Sciatic nerve (tissue), 2 donors: ENCODE data around the gene OR4D11. TPM values are rescaled to one million over a fixed set of nuclear protein-coding genes. Genes with fewer than 3 reads are reported as not detected.
"Not testable (repeated sequence)": the region's sequence is repeated elsewhere in the genome, so short reads cannot be mapped to it uniquely, and the experiment has no call there.

Experiments
- ATAC-seq: fragments of 200-7000 bp; cut with Tn5 transposase; one replicate; pipeline ENCODE4 v1.9.1; 2020; ENCODE audit warnings: mild to moderate bottlenecking, moderate library complexity
- DNase-seq: peaks from one replicate; pipeline ENCODE4 v3.0.0-alpha.2; 2020; ENCODE audit warnings: low spot score
- intact Hi-C: fragments of 100-400 bp; cut with DNase I; formaldehyde crosslinking; loops from one replicate; pipeline ENCODE4 v1.14.2; 2022
- total RNA-seq: library from RNA; stranded (reverse); fragmentation: NEBNext Ultra II Directional; extraction: Animal tissue kit (Norgen Biotek cat#: 25700); gene quantifications from one replicate; pipeline ENCODE4 v1.2.1, GENCODE V29; 2021
- donor health status: DM: no; HTN: no; CAD: no.
- donor health status: DM: no; HTN: no; CAD: no.

The OR4D11 gene
- not detected for total RNA-seq

- no peak for ATAC-seq
- intact Hi-C loops, result no loop called here
- DNase-seq, result no peak
Observed at GRCh38 chr11:59503276-59503675, at the start of gene OR4D11. Gene OR4D11 (plus strand): TSS chr11:59503576. CDS start chr11:59503576, 0 bp downstream.

- intact Hi-C loops, result no loop called here
Observed at GRCh38 chr11:59456661-59457060, 46.7 kb upstream of the OR4D11 start, which contains the start of gene OR4D6. Gene OR4D6 (plus strand): TSS chr11:59456961. CDS start chr11:59456961, 0 bp downstream.

GRCh38 chr11:59459916-59460315 lies 43.5 kb upstream of the OR4D11 start:
- ATAC-seq (no peak), DNase-seq (no peak)
- intact Hi-C loops, result no loop called here

More at GRCh38 chr11:59456661-59457060, 46.7 kb upstream of the OR4D11 start, which contains the start of gene OR4D6:
- ATAC-seq (no peak), DNase-seq (no peak)

- intact Hi-C loops, result no loop called here
- ATAC-seq (peak; percentile 99), DNase-seq (peak; percentile 71)
Observed at GRCh38 chr11:59463190-59463641, 40.2 kb upstream of the OR4D11 start.

GRCh38 chr11:59473015-59473414 lies 30.4 kb upstream of the OR4D11 start, which contains the start of gene OR4D10:
Gene OR4D10 (plus strand): TSS chr11:59473315. CDS start chr11:59477430, 4,115 bp downstream.
- ATAC-seq (no peak), DNase-seq (no peak)
- intact Hi-C loops, result no loop called here

- intact Hi-C loops, result no loop called here
- DNase-seq (no peak), ATAC-seq (no peak)
Observed at GRCh38 chr11:59475176-59475575, 28.2 kb upstream of the OR4D11 start.

GRCh38 chr11:59479906-59480305 lies 23.5 kb upstream of the OR4D11 start:
- intact Hi-C loops, result no loop called here
- no peak for DNase-seq
- no peak for ATAC-seq

GRCh38 chr11:59480359-59480758 lies 23.0 kb upstream of the OR4D11 start:
- ATAC-seq (no peak), DNase-seq (no peak)
- intact Hi-C loops, result no loop called here

- DNase-seq (no peak), ATAC-seq (no peak)
- intact Hi-C loops, result no loop called here
Observed at GRCh38 chr11:59501931-59502330, 1.4 kb upstream of the OR4D11 start.

- peak; percentile 65 for ATAC-seq
- intact Hi-C loops, result no loop called here
- no peak for DNase-seq
Observed at GRCh38 chr11:59510941-59511589, 7.7 kb downstream of the OR4D11 start, which contains the start of gene OR4D9. Gene OR4D9 (plus strand): TSS chr11:59511539. CDS start chr11:59514913, 3,374 bp downstream.

GRCh38 chr11:59511675-59512074 lies 8.3 kb downstream of the OR4D11 start:
- no peak for ATAC-seq
- DNase-seq, result no peak
- intact Hi-C loops, result no loop called here

- intact Hi-C loops, DNase-seq, ATAC-seq: not testable (repeated sequence)
Observed at GRCh38 chr11:59520139-59520538, 16.8 kb downstream of the OR4D11 start.

- ATAC-seq (no peak), DNase-seq (no peak)
- intact Hi-C loops, result no loop called here
Observed at GRCh38 chr11:59520741-59521140, 17.4 kb downstream of the OR4D11 start.

- ATAC-seq, result no peak
- intact Hi-C loops, result no loop called here
Observed at GRCh38 chr11:59523541-59523940, 20.2 kb downstream of the OR4D11 start.

GRCh38 chr11:59528711-59529110 lies 25.3 kb downstream of the OR4D11 start:
- intact Hi-C loops, result no loop called here
- ATAC-seq, result no peak
- DNase-seq, result no peak

More at GRCh38 chr11:59523541-59523940, 20.2 kb downstream of the OR4D11 start:
- DNase-seq, result no peak

GRCh38 chr11:59532620-59533019 lies 29.2 kb downstream of the OR4D11 start:
- ATAC-seq, result no peak
- intact Hi-C loops, result no loop called here
- no peak for DNase-seq

- DNase-seq (no peak), ATAC-seq (no peak)
- intact Hi-C loops, result no loop called here
Observed at GRCh38 chr11:59534676-59535075, 31.3 kb downstream of the OR4D11 start.

- intact Hi-C loops, result no loop called here
- DNase-seq (no peak), ATAC-seq (no peak)
Observed at GRCh38 chr11:59542142-59542810, 38.9 kb downstream of the OR4D11 start.

- not testable (repeated sequence) for ATAC-seq, DNase-seq
Observed at GRCh38 chr11:59543713-59544112, 40.3 kb downstream of the OR4D11 start.

GRCh38 chr11:59544869-59545178 lies 41.4 kb downstream of the OR4D11 start:
- ATAC-seq (no peak), DNase-seq (no peak)
- intact Hi-C loops, result no loop called here

More at GRCh38 chr11:59543713-59544112, 40.3 kb downstream of the OR4D11 start:
- intact Hi-C loops, result not testable (repeated sequence)
